HepG2 (cell line): Measurements from ENCODE around the gene PLCG1. TPM values are rescaled to one million over a fixed set of nuclear protein-coding genes. Genes with fewer than 3 reads are reported as not detected.
A peak's percentile ranks its signal among the peaks of the same experiment; 100 is the strongest.

Source experiments
- ATAC-seq: fragments of 200-7000 bp; cut with Tn5 transposase; 3 replicates; pipeline ENCODE4 v1.9.1; 2020; ENCODE audit warnings: mild to moderate bottlenecking, moderate library complexity
- BruUV-seq: library from RNA; stranded (reverse); fragments of 400-500 nt; replicated peaks from 2 replicates; lab custom pipeline; 2021; lab: Mats Ljungman, UMichigan
- CTCF ChIA-PET: fragments of 300-600 bp; formaldehyde crosslinking; extraction: SDS; loops from one replicate; lab custom pipeline; 2021; ENCODE audit warnings: low total read pairs, inconsistent platforms, low intra/inter-chr PET ratio; lab: Yijun Ruan, JAX
- POLR2A ChIA-PET: fragments of 350-600 bp; sonication (Branson Sonifier 250); formaldehyde crosslinking; loops from one replicate; lab custom pipeline; 2020; ENCODE audit warnings: antibody characterized with exemption, inconsistent platforms; lab: Yijun Ruan, JAX
- DNase-seq: peaks from one replicate; pipeline ENCODE4 v3.0.0-alpha.2; 2015; ENCODE audit warnings: low spot score
- FAIRE-seq: peaks from 3 replicates; lab custom pipeline; 2011; peaks lifted over from hg19 to GRCh38; lab: Jason Lieb, UNC
- H2AFZ ChIP-seq: one replicate; pipeline ENCODE4 v1.6.1; 2011; ENCODE audit warnings: low read length, inconsistent platforms
- H3K27ac ChIP-seq: fragments of 300-600 bp; 3 replicates; pipeline ENCODE4 v1.8.0; 2011; ENCODE audit warnings: mixed run types, mild to moderate bottlenecking, mixed read lengths, low read length, inconsistent platforms; ENCODE audit not compliant: insufficient read depth; ENCODE audit errors: extremely low read length
- H3K27me3 ChIP-seq, 2 experiments: fragments of 200-600 bp in 1 of 2; 2 replicates in 1 of 2; 3 replicates in 1 of 2; pipeline versions ENCODE4 v1.6.0 to v1.8.0; 2011; ENCODE audit warnings: low read length in 2 of 2, mild to moderate bottlenecking in 2 of 2, moderate library complexity in 2 of 2, inconsistent platforms in 1 of 2; ENCODE audit not compliant: insufficient read depth in 2 of 2, control insufficient read depth in 1 of 2
- H3K36me3 ChIP-seq, 2 experiments: fragments of 200-600 bp in 1 of 2; replicated peaks in 1 of 2; 2 replicates in 1 of 2; 3 replicates in 1 of 2; pipeline versions ENCODE4 v1.5.1 to v1.8.0; 2011; ENCODE audit warnings: low read length in 2 of 2, inconsistent platforms in 1 of 2; ENCODE audit not compliant: insufficient read depth in 2 of 2, control insufficient read depth in 1 of 2
- H3K4me1 ChIP-seq: 2 replicates; pipeline ENCODE4 v1.5.1; 2012; ENCODE audit warnings: low read length, inconsistent platforms; ENCODE audit not compliant: insufficient read depth
- H3K4me2 ChIP-seq: 2 replicates; pipeline ENCODE4 v1.6.0; 2011; ENCODE audit warnings: low read depth, low read length, inconsistent platforms
- H3K4me3 ChIP-seq, 3 experiments: fragments of 200-600 bp in 1 of 3; sonication (generic), shearing (Covaris generic) in 1 of 3; replicated peaks in 1 of 3; 2 replicates each; pipeline ENCODE4 v1.5.1; 2011 to 2016; ENCODE audit warnings: low read length in 3 of 3, inconsistent platforms in 2 of 3, low read depth in 2 of 3, mild to moderate bottlenecking in 2 of 3, control low read depth in 1 of 3, mixed read lengths in 1 of 3; ENCODE audit not compliant: insufficient read depth in 1 of 3
- H3K79me2 ChIP-seq: one replicate; pipeline ENCODE4 v1.6.1; 2011; ENCODE audit warnings: low read length, inconsistent platforms; ENCODE audit not compliant: insufficient read depth
- H3K9ac ChIP-seq: 2 replicates; pipeline ENCODE4 v1.6.0; 2011; ENCODE audit warnings: mild to moderate bottlenecking, low read depth, low read length, inconsistent platforms; ENCODE audit not compliant: insufficient read depth
- H3K9me3 ChIP-seq: 2 replicates; pipeline ENCODE4 v1.5.1; 2012; ENCODE audit warnings: mild to moderate bottlenecking, low read length
- H4K20me1 ChIP-seq: 2 replicates; pipeline ENCODE4 v1.6.0; 2011; ENCODE audit warnings: inconsistent platforms, mild to moderate bottlenecking, low read length, moderate library complexity; ENCODE audit not compliant: insufficient read depth
- CREM ChIP-seq, 2 experiments: sonication (generic) in 1 of 2; formaldehyde crosslinking in 1 of 2; IDR thresholded peaks; 2 replicates each; pipeline versions ENCODE4 v1.4.0 to v1.6.1; 2016 to 2020; ENCODE audit warnings: antibody characterized with exemption in 1 of 2, mild to moderate bottlenecking in 1 of 2, missing genetic modification reagents in 1 of 2
- EHMT2 ChIP-seq: fragments of 200-600 bp; sonication (generic); IDR thresholded peaks from 2 replicates; pipeline ENCODE4 v1.7.0; 2017; ENCODE audit warnings: antibody characterized with exemption, low read depth, low read length, borderline replicate concordance
- HOMEZ ChIP-seq: IDR thresholded peaks from 2 replicates; pipeline ENCODE4 v1.6.1; 2016; ENCODE audit warnings: low read depth
- NCOA5 ChIP-seq: sonication (generic); formaldehyde crosslinking; IDR thresholded peaks from 2 replicates; pipeline ENCODE4 v1.4.0; 2020; ENCODE audit warnings: missing genetic modification reagents
- NFIC ChIP-seq: IDR thresholded peaks from 2 replicates; pipeline ENCODE4 v1.6.1; 2012; ENCODE audit warnings: mild to moderate bottlenecking, low read length, inconsistent platforms
- RBM22 ChIP-seq: fragments of 200-400 bp; formaldehyde crosslinking; optimal IDR thresholded peaks from 2 replicates; pipeline ENCODE3; 2017; ENCODE audit warnings: mild to moderate bottlenecking, low read length, moderate library complexity
- RXRB ChIP-seq: IDR thresholded peaks from 2 replicates; pipeline ENCODE4 v1.6.1; 2016; ENCODE audit warnings: borderline replicate concordance, missing genetic modification reagents, missing compliant biosample characterization
- SMAD3 ChIP-seq: sonication (generic); formaldehyde crosslinking; IDR thresholded peaks from 2 replicates; pipeline ENCODE4 v1.4.0; 2020; ENCODE audit warnings: missing genetic modification reagents
- SP140L ChIP-seq: sonication (generic); formaldehyde crosslinking; IDR thresholded peaks from 2 replicates; pipeline ENCODE4 v1.4.0; 2020; ENCODE audit warnings: missing genetic modification reagents, borderline replicate concordance
- STAG1 ChIP-seq: sonication (generic); formaldehyde crosslinking; IDR thresholded peaks from 2 replicates; pipeline ENCODE4 v1.4.0; 2020; ENCODE audit warnings: missing genetic modification reagents
- ZNF576 ChIP-seq: sonication (generic); formaldehyde crosslinking; IDR thresholded peaks from 2 replicates; pipeline ENCODE4 v1.4.0; 2020; ENCODE audit warnings: mild to moderate bottlenecking, missing genetic modification reagents
- ZSCAN25 ChIP-seq: sonication (generic); formaldehyde crosslinking; IDR thresholded peaks from 2 replicates; pipeline ENCODE4 v1.8.0; 2022; ENCODE audit warnings: mild to moderate bottlenecking, missing genetic modification reagents
- WGBS: methylation state at CpG from one replicate; pipeline ENCODE4 v1.1.6; 2017; ENCODE audit warnings: low lambda C conversion rate; 5-methylcytosine and 5-hydroxymethylcytosine counted together
- in situ Hi-C: cut with HindIII; loops from 2 replicates; pipeline ENCODE4 v1.10.0; 2017; ENCODE audit warnings: low pct_unique_long_range_greater_than_20kb; ENCODE audit not compliant: extremely low pct_ligation_motif_present
- intact Hi-C: fragments of 100-400 bp; cut with micrococcal nuclease; formaldehyde crosslinking; loops from one replicate; pipeline ENCODE4 v1.10.0; 2022; ENCODE audit not compliant: unreplicated experiment
- polyA plus RNA-seq, 8 experiments: library from polyadenylated mRNA; depleted of rRNA in 3 of 8; stranded (reverse) in 7 of 8; unstranded in 1 of 8; fragments of >200 nt; fragmentation: Illumina TruSeq in 4 of 8; extraction: Trizol in 4 of 8; gene quantifications; 2 replicates each; pipeline versions ENCODE4 v1.2.1 to v1.2.3, GENCODE V29; 2011 to 2016; ENCODE audit warnings: low read depth in 4 of 8, missing spikeins in 1 of 8, mixed read lengths in 1 of 8; ENCODE audit not compliant: insufficient read depth in 1 of 8
- total RNA-seq, 5 experiments: library from RNA; depleted of rRNA; stranded (reverse); fragments of >200 nt; fragmentation: Illumina TruSeq; extraction: Trizol; gene quantifications; 2 replicates each; pipeline ENCODE4 v1.2.3, GENCODE V29; 2016; ENCODE audit warnings: low read depth in 1 of 5

The PLCG1 gene
- total and polyA plus RNA-seq, 2 of the 13 experiments (the other 11 are each of a cell fraction or from before 2014, with no cell fraction given), result 85.3 to 158 TPM

- H3K27ac ChIP-seq, result no peak overlapping the region
- no peak overlapping the region for H3K4me2 ChIP-seq
- H3K36me3 ChIP-seq, result peaks cover 47 to 76% of the 10 kb centered on the region in 2 experiments
- H3K4me1 ChIP-seq, result no peaks in the 10 kb centered on the region
- BruUV-seq, result no TSS peak
- intact Hi-C loops, result loop anchor here (1.0 kb wide), 2 partner anchors 104 to 126 kb away; no protein-coding TSS in a partner anchor
- no peaks in the 10 kb centered on the region for H4K20me1 ChIP-seq
- ATAC-seq (no peak), FAIRE-seq (no peak), DNase-seq (no peak)
- H3K27me3 ChIP-seq, result no peaks in the 10 kb centered on the region
- CTCF ChIA-PET, result interaction anchor here (0.8 to 3.0 kb wide), 6 partner anchors 102 to 245 kb away, joined by 3 to 76 read pairs (median 8); no protein-coding TSS in a partner anchor
- H2AFZ ChIP-seq, result no peak overlapping the region
- TF ChIP-seq RBM22, result peak; percentile 83
- no peak for TF ChIP-seq EHMT2
- H3K9ac ChIP-seq, result no peak overlapping the region
- WGBS, result 100% methylated on average over 2 of the region's 2 CpGs
- POLR2A ChIA-PET, result interaction anchor here (2.1 kb wide), 1 partner anchor 103 kb away, joined by 13 read pairs; no protein-coding TSS in a partner anchor
- no peaks in the 10 kb centered on the region for H3K9me3 ChIP-seq
- in situ Hi-C loops, result loop anchor here (5.0 kb wide), 1 partner anchor 122 kb away; no protein-coding TSS in a partner anchor
- no peaks in the 10 kb centered on the region for H3K79me2 ChIP-seq
- no peak overlapping the region for H3K4me3 ChIP-seq
Measured at GRCh38 chr20:41094353-41095055, 42.8 kb upstream of the PLCG1 start.

- POLR2A ChIA-PET, result interaction anchor here (2.1 kb wide), 1 partner anchor 104 kb away, joined by 13 read pairs; no protein-coding TSS in a partner anchor
- H4K20me1 ChIP-seq, result no peaks in the 10 kb centered on the region
- intact Hi-C loops, result loop anchor here (1.0 kb wide), 2 partner anchors 105 to 127 kb away; no protein-coding TSS in a partner anchor
- no peaks in the 10 kb centered on the region for H3K79me2 ChIP-seq
- no peak overlapping the region for H3K4me2 ChIP-seq
- FAIRE-seq, result peak; percentile 67
- in situ Hi-C loops, result no loop called here
- WGBS, result 53% methylated on average over 7 of the region's 7 CpGs
- no peak overlapping the region for H3K27ac ChIP-seq
- no peaks in the 10 kb centered on the region for H3K9me3 ChIP-seq
- H3K9ac ChIP-seq, result no peak overlapping the region
- peaks cover 51 to 83% of the 10 kb centered on the region in 2 experiments for H3K36me3 ChIP-seq
- H2AFZ ChIP-seq, result no peak overlapping the region
- H3K27me3 ChIP-seq, result no peaks in the 10 kb centered on the region
- ATAC-seq, result peak; percentile 82
- H3K4me3 ChIP-seq, result no peak overlapping the region
- H3K4me1 ChIP-seq, result no peaks in the 10 kb centered on the region
- no TSS peak for BruUV-seq
- CTCF ChIA-PET, result interaction anchor here (0.8 to 3.0 kb wide), 7 partner anchors 11 to 245 kb away, joined by 3 to 76 read pairs (median 8); no protein-coding TSS in a partner anchor
- DNase-seq, result peak; percentile 60
- TF ChIP-seq CREM (IDR thresholded peaks at IDR 0.05), result 0 out of 2 replicates have a peak, but pooled peaks have one; percentile 26
- no peak for TF ChIP-seq CREM (CRISPR knock-in tag; IDR thresholded peaks at IDR 0.05)
- TF ChIP-seq NCOA5, result no peak
- TF ChIP-seq ZSCAN25 (CRISPR knock-in tag), result peak; percentile 65; the same call in 1 of the 2 replicates
- TF ChIP-seq SMAD3, result no peak
- peak; percentile 28; the same call in 1 of the 2 replicates for TF ChIP-seq RXRB (CRISPR knock-in tag)
- TF ChIP-seq ZNF576 (CRISPR knock-in tag), result no peak
- no peak for TF ChIP-seq HOMEZ (CRISPR knock-in tag)
- TF ChIP-seq SP140L (CRISPR knock-in tag), result peak; percentile 75; the same call in 1 of the 2 replicates
- no peak for TF ChIP-seq NFIC
- TF ChIP-seq RBM22, result peak; percentile 71
- TF ChIP-seq STAG1, result peak; percentile 87
Measured at GRCh38 chr20:41095110-41095969, 42.0 kb upstream of the PLCG1 start.
